Mammary epithelial cell (primary cell): Measurements from ENCODE around the gene WDR83.

Source experiments
- CTCF ChIP-seq, 2 donors: IDR thresholded peaks in 1 of 2; conservative IDR thresholded peaks in 1 of 2; 2 replicates each; pipeline ENCODE4 v1.5.1; 2011 to 2012; ENCODE audit warnings: inconsistent platforms in 2 of 2, low read length in 2 of 2, mild to moderate bottlenecking in 2 of 2, control low read depth in 1 of 2, low read depth in 1 of 2; ENCODE audit not compliant: insufficient read depth in 1 of 2; ENCODE audit errors: extremely low read depth in 1 of 2
- EZH2 ChIP-seq: IDR thresholded peaks from 2 replicates; pipeline ENCODE4 v1.6.1; 2012; ENCODE audit warnings: low read length, inconsistent platforms, borderline replicate concordance

- TF ChIP-seq CTCF (conservative IDR thresholded peaks at IDR 0.05 in 1 of 2, IDR thresholded peaks at IDR 0.05 in 1 of 2; ENCODE audit: extremely low read depth in 1 of 2, insufficient read depth in 1 of 2, low read depth in 1 of 2, low read length in 2 of 2): no peak
- no peak for TF ChIP-seq EZH2
These were observed 24.1 kb upstream of the WDR83 start for GRCh38 chr19:12642506-12642905.
